H9 (cell line): ENCODE data around the gene TEC. TPM values are rescaled to one million over a fixed set of nuclear protein-coding genes. Genes with fewer than 3 reads are reported as not detected.
A peak's percentile ranks its signal among the peaks of the same experiment; 100 is the strongest.

Experiments
- DNase-seq: peaks from one replicate; pipeline ENCODE4 v3.0.0-alpha.2; 2017
- H2AFZ ChIP-seq: one replicate; pipeline ENCODE4 v1.6.1; 2013; ENCODE audit warnings: mild to moderate bottlenecking, low read length, control low read depth, moderate library complexity
- H2AK5ac ChIP-seq: 2 replicates; pipeline ENCODE4 v1.6.1; 2013; ENCODE audit warnings: low read length, control low read depth, mixed read lengths; ENCODE audit not compliant: insufficient read length
- H2BK120ac ChIP-seq: one replicate; pipeline ENCODE4 v1.6.1; 2013; ENCODE audit warnings: low read depth, mild to moderate bottlenecking, low read length, control low read depth, inconsistent platforms; ENCODE audit not compliant: poor library complexity, severe bottlenecking
- H2BK12ac ChIP-seq: 2 replicates; pipeline ENCODE4 v1.6.1; 2013; ENCODE audit warnings: low read length, control low read depth, mixed read lengths, low read depth; ENCODE audit not compliant: insufficient read length
- H2BK15ac ChIP-seq: 2 replicates; pipeline ENCODE4 v1.6.1; 2013; ENCODE audit warnings: low read depth, low read length, control low read depth
- H2BK20ac ChIP-seq: one replicate; pipeline ENCODE4 v1.6.1; 2013; ENCODE audit warnings: low read depth, mild to moderate bottlenecking, low read length, control low read depth, inconsistent platforms; ENCODE audit not compliant: poor library complexity, severe bottlenecking
- H2BK5ac ChIP-seq: 2 replicates; pipeline ENCODE4 v1.6.1; 2013; ENCODE audit warnings: low read length, control low read depth, mixed read lengths; ENCODE audit not compliant: insufficient read length
- H3K14ac ChIP-seq: 2 replicates; pipeline ENCODE4 v1.6.1; 2013; ENCODE audit warnings: low read length, control low read depth; ENCODE audit not compliant: insufficient read depth
- H3K18ac ChIP-seq: 2 replicates; pipeline ENCODE4 v1.6.1; 2013; ENCODE audit warnings: low read depth, mild to moderate bottlenecking, mixed read lengths, low read length, control low read depth; ENCODE audit not compliant: insufficient read length
- H3K23ac ChIP-seq: 2 replicates; pipeline ENCODE4 v1.6.1; 2013; ENCODE audit warnings: low read length, control low read depth, mixed read lengths, low read depth; ENCODE audit not compliant: insufficient read length
- H3K23me2 ChIP-seq: 2 replicates; pipeline ENCODE4 v1.6.1; 2013; ENCODE audit warnings: low read depth, mild to moderate bottlenecking, mixed read lengths, low read length, control low read depth; ENCODE audit not compliant: insufficient read length, poor library complexity, severe bottlenecking
- H3K27ac ChIP-seq: 2 replicates; pipeline ENCODE4 v1.5.1; 2013; ENCODE audit warnings: low read length, control low read depth, mixed read lengths, low read depth; ENCODE audit not compliant: insufficient read length
- H3K27me3 ChIP-seq: 2 replicates; pipeline ENCODE4 v1.6.1; 2013; ENCODE audit warnings: low read length, control low read depth, inconsistent platforms; ENCODE audit not compliant: insufficient read depth
- H3K4ac ChIP-seq: 2 replicates; pipeline ENCODE4 v1.6.1; 2013; ENCODE audit warnings: low read depth, mild to moderate bottlenecking, control low read depth, inconsistent platforms, low read length, moderate library complexity
- H3K4me1 ChIP-seq: 2 replicates; pipeline ENCODE4 v1.6.1; 2013; ENCODE audit warnings: low read length, control low read depth, inconsistent platforms; ENCODE audit not compliant: insufficient read depth
- H3K4me2 ChIP-seq: 2 replicates; pipeline ENCODE4 v1.6.1; 2013; ENCODE audit warnings: low read length, control low read depth, mixed read lengths; ENCODE audit not compliant: insufficient read length, insufficient read depth
- H3K56ac ChIP-seq: 2 replicates; pipeline ENCODE4 v1.6.1; 2013; ENCODE audit warnings: low read depth, mild to moderate bottlenecking, mixed read lengths, low read length, control low read depth; ENCODE audit not compliant: insufficient read length
- H3K79me1 ChIP-seq: 2 replicates; pipeline ENCODE4 v1.6.1; 2013; ENCODE audit warnings: low read depth, mild to moderate bottlenecking, moderate library complexity, low read length, control low read depth, inconsistent platforms; ENCODE audit not compliant: insufficient read depth, poor library complexity, severe bottlenecking
- H3K79me2 ChIP-seq: 2 replicates; pipeline ENCODE4 v1.6.1; 2013; ENCODE audit warnings: low read length, control low read depth, inconsistent platforms; ENCODE audit not compliant: insufficient read depth
- H3K9ac ChIP-seq: 2 replicates; pipeline ENCODE4 v1.6.1; 2013; ENCODE audit warnings: low read length, control low read depth, mixed read lengths; ENCODE audit not compliant: insufficient read length; ENCODE audit errors: extremely low read depth
- H3K9me3 ChIP-seq: one replicate; pipeline ENCODE4 v1.6.1; 2013; ENCODE audit warnings: low read depth, low read length, inconsistent platforms; ENCODE audit not compliant: control insufficient read depth
- H3T11ph ChIP-seq: one replicate; pipeline ENCODE4 v1.6.1; 2013; ENCODE audit warnings: mild to moderate bottlenecking, low read length, control low read depth, inconsistent platforms
- H4K20me1 ChIP-seq: one replicate; pipeline ENCODE4 v1.6.1; 2013; ENCODE audit not compliant: control insufficient read depth, insufficient read length, insufficient read depth
- H4K5ac ChIP-seq: 2 replicates; pipeline ENCODE4 v1.6.1; 2013; ENCODE audit warnings: low read depth, mild to moderate bottlenecking, mixed read lengths, low read length, control low read depth; ENCODE audit not compliant: insufficient read length
- H4K8ac ChIP-seq: replicated peaks from 2 replicates; pipeline ENCODE4 v1.6.1; 2013; ENCODE audit warnings: low read length, control low read depth, mixed read lengths, low read depth; ENCODE audit not compliant: insufficient read length
- H4K91ac ChIP-seq: 2 replicates; pipeline ENCODE4 v1.6.1; 2013; ENCODE audit warnings: low read depth, mild to moderate bottlenecking, moderate library complexity, mixed read lengths, low read length, control low read depth; ENCODE audit not compliant: insufficient read length
- H3K27ac Mint-ChIP-seq, 3 experiments: 2 replicates in 2 of 3; 3 replicates in 1 of 3; pipeline ENCODE4 v1.8.0; 2020 to 2021; ENCODE audit warnings: mixed read lengths in 3 of 3, mild to moderate bottlenecking in 1 of 3, moderate library complexity in 1 of 3
- H3K27me3 Mint-ChIP-seq: 2 replicates; pipeline ENCODE4 v1.8.0; 2021; ENCODE audit warnings: low read depth, mild to moderate bottlenecking, moderate library complexity, mixed read lengths
- H3K36me3 Mint-ChIP-seq, 3 experiments: 2 replicates in 2 of 3; 3 replicates in 1 of 3; pipeline ENCODE4 v1.8.0; 2020 to 2021; ENCODE audit warnings: low read depth in 3 of 3, mixed read lengths in 3 of 3; ENCODE audit not compliant: insufficient read depth in 1 of 3
- H3K4me1 Mint-ChIP-seq, 2 experiments: 2 replicates each; pipeline ENCODE4 v1.8.0; 2020; ENCODE audit warnings: mixed read lengths in 2 of 2
- H3K4me3 Mint-ChIP-seq, 2 experiments: 2 replicates in 1 of 2; 3 replicates in 1 of 2; pipeline ENCODE4 v1.8.0; 2020 to 2021; ENCODE audit warnings: mild to moderate bottlenecking in 2 of 2, mixed read lengths in 2 of 2, moderate library complexity in 1 of 2
- H3K9me3 Mint-ChIP-seq, 2 experiments: 2 replicates in 1 of 2; 3 replicates in 1 of 2; pipeline ENCODE4 v1.8.0; 2020; ENCODE audit warnings: mild to moderate bottlenecking in 2 of 2, mixed read lengths in 2 of 2, moderate library complexity in 1 of 2
- WGBS: extraction: QIAGEN DNeasy Blood & Tissue Kit; methylation state at CpG from one replicate; pipeline ENCODE4 v1.1.7; 2013; ENCODE audit warnings: missing lambda C conversion rate, low lambda C conversion rate, mixed read lengths; ENCODE audit not compliant: insufficient read length; ENCODE audit errors: extremely low coverage; 5-methylcytosine and 5-hydroxymethylcytosine counted together
- total RNA-seq: library from RNA; stranded (reverse); gene quantifications from 2 replicates; pipeline ENCODE4 v1.2.1, GENCODE V29; 2021
- TF ChIP-seq, protein P1 (sequence below): fragments of 200-600 bp; sonication (generic); conservative IDR thresholded peaks from 3 replicates; pipeline ENCODE4 v1.8.0; 2021; ENCODE audit warnings: antibody characterized with exemption, mild to moderate bottlenecking

TEC gene
- total RNA-seq, 1 experiment from 2014 or later, result 1.8 TPM

- peaks cover 23 to 26% of the 10 kb centered on the region in 2 experiments for H3K4me1 Mint-ChIP-seq
- H3K27me3 ChIP-seq, result no peaks in the 10 kb centered on the region
- WGBS, result no CpG with 5 or more reads among the region's 3 CpGs
- no peaks in the 10 kb centered on the region for H3K9me3 Mint-ChIP-seq
- no peak overlapping the region for H2BK5ac ChIP-seq
- H2BK12ac ChIP-seq, result no peak overlapping the region
- H2AK5ac ChIP-seq, result no peak overlapping the region
- H3K4me3 Mint-ChIP-seq, result no peak overlapping the region
- no peak overlapping the region for H2BK15ac ChIP-seq
- no peak overlapping the region for H3T11ph ChIP-seq
- no peak overlapping the region; the same call in 1 of the 2 replicates for H3K14ac ChIP-seq
- no peaks in the 10 kb centered on the region for H4K20me1 ChIP-seq
- no peak overlapping the region for H4K5ac ChIP-seq
- no peak overlapping the region for H3K9ac ChIP-seq
- no peak overlapping the region for H3K18ac ChIP-seq
- H3K79me2 ChIP-seq, result no peaks in the 10 kb centered on the region
- no peak overlapping the region for H3K27ac Mint-ChIP-seq
- no peak overlapping the region for H3K56ac ChIP-seq
- H2BK20ac ChIP-seq, result no peak overlapping the region
- peaks cover 7% of the 10 kb centered on the region; the same call in 1 of the 2 replicates for H3K4me1 ChIP-seq
- no peak overlapping the region for H3K4ac ChIP-seq
- no peaks in the 10 kb centered on the region for H3K79me1 ChIP-seq
- no peaks in the 10 kb centered on the region for H3K23me2 ChIP-seq
- no peak overlapping the region for H4K91ac ChIP-seq
- no peaks in the 10 kb centered on the region for H3K27me3 Mint-ChIP-seq
- no peak overlapping the region for H3K4me2 ChIP-seq
- H2AFZ ChIP-seq, result no peak overlapping the region
- no peaks in the 10 kb centered on the region for H3K36me3 Mint-ChIP-seq
- TF ChIP-seq, protein P1, sequence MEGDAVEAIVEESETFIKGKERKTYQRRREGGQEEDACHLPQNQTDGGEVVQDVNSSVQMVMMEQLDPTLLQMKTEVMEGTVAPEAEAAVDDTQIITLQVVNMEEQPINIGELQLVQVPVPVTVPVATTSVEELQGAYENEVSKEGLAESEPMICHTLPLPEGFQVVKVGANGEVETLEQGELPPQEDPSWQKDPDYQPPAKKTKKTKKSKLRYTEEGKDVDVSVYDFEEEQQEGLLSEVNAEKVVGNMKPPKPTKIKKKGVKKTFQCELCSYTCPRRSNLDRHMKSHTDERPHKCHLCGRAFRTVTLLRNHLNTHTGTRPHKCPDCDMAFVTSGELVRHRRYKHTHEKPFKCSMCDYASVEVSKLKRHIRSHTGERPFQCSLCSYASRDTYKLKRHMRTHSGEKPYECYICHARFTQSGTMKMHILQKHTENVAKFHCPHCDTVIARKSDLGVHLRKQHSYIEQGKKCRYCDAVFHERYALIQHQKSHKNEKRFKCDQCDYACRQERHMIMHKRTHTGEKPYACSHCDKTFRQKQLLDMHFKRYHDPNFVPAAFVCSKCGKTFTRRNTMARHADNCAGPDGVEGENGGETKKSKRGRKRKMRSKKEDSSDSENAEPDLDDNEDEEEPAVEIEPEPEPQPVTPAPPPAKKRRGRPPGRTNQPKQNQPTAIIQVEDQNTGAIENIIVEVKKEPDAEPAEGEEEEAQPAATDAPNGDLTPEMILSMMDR, result no peak
- no peak overlapping the region for H4K8ac ChIP-seq
- H3K9me3 ChIP-seq, result no peaks in the 10 kb centered on the region
- H3K27ac ChIP-seq, result no peak overlapping the region
- no peak overlapping the region for H2BK120ac ChIP-seq
- H3K23ac ChIP-seq, result no peak overlapping the region
- DNase-seq, result peak; percentile 39
Measured at GRCh38 chr4:48116582-48116981, 153.1 kb downstream of the TEC start.
